Measurements from ENCODE around the gene GGA3.
"Not testable (repeated sequence)": the region's sequence is repeated elsewhere in the genome, so short reads cannot be mapped to it uniquely, and the experiment has no call there.

GGA3 gene, protein sequence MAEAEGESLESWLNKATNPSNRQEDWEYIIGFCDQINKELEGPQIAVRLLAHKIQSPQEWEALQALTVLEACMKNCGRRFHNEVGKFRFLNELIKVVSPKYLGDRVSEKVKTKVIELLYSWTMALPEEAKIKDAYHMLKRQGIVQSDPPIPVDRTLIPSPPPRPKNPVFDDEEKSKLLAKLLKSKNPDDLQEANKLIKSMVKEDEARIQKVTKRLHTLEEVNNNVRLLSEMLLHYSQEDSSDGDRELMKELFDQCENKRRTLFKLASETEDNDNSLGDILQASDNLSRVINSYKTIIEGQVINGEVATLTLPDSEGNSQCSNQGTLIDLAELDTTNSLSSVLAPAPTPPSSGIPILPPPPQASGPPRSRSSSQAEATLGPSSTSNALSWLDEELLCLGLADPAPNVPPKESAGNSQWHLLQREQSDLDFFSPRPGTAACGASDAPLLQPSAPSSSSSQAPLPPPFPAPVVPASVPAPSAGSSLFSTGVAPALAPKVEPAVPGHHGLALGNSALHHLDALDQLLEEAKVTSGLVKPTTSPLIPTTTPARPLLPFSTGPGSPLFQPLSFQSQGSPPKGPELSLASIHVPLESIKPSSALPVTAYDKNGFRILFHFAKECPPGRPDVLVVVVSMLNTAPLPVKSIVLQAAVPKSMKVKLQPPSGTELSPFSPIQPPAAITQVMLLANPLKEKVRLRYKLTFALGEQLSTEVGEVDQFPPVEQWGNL

DNA sequence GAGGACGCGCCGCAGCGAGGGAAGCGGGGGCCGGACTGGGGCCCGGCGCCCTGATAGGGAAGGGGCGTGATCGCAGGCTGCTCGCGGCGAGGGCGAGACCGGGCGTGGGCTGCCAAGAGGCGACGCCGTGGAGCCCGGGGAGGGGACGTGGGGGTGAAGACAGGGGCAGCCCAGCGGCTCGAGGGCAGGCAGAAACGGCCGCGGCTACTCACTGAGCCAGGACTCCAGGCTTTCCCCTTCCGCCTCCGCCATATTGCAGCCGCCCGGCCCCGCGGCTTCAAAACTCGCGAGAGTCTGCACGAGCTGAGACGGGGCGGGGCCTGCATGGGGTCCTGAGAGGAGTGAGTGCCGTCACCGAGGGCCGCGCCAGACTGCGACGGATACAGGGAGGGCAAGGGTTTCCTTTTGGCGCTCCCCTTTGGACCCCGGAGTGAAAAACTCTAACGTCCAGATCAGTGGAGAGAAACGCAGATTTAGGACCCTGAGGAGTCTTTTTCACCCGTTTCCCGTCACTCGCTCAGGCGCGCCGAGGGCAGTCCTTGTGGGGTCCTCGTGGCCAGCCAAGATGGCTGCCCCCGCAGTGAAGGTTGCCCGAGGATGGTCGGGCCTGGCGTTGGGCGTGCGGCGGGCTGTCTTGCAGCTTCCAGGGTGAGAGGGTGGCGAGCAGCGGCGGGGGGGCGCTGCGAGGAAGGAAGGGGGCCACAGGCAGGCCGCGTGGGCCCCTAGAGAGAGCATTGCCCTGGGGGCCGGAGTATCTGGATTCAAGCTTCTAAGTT is at the start of gene GGA3, which contains the start of gene MRPS7:
TSS of gene GGA3 (minus strand) at position 271 of the 776 bp plus-strand sequence. CDS start at position 252, 19 bp downstream.
TSS of gene MRPS7 (plus strand) at position 544 of the 776 bp plus-strand sequence. CDS start at position 566, 22 bp downstream.
- peak; percentile 97 for DNase-seq

DNA sequence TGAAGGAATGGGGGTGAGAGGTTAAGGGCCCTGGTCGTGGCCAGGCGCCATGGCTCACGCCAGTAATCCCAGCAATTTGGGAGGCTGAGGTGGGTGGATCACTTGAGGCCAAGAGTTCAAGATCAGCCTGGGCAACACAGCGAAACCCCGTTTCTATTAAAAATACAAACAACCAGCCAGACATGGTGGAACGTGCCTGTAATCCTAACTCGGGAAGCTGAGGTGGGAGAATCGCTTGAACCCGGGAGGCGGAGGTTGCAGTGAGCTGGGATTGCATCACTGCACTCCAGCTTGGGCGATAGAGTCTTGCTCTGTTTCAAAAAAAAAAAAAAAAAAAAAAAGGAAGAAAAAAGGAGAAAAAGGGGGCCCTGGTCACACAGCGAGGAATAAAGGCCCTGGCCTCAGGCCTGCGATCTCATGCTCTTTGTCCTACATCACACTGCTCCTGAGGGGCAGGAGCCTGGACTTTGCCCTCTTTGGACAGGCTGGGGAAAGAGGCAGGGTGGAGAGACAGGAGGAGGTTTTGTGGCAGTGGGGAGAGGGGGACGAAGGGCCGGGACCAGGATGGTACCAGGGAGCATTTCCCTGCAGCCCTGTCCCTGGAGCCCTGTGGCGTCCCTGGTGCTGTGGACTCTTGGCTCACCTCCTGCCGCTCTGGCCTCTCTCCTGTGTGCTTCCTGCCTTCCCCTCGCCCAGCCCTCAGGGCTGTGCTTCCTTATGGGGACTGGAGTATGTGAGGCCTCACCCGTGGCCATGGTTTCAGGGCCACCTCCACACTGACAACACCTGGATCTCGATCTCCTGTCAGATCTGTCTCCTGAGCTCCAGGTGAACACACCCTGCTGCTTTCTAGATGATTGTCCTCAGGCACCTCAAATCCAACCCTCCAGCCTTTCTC is 47.6 kb upstream of the GGA3 start:
- no peak for DNase-seq

DNA sequence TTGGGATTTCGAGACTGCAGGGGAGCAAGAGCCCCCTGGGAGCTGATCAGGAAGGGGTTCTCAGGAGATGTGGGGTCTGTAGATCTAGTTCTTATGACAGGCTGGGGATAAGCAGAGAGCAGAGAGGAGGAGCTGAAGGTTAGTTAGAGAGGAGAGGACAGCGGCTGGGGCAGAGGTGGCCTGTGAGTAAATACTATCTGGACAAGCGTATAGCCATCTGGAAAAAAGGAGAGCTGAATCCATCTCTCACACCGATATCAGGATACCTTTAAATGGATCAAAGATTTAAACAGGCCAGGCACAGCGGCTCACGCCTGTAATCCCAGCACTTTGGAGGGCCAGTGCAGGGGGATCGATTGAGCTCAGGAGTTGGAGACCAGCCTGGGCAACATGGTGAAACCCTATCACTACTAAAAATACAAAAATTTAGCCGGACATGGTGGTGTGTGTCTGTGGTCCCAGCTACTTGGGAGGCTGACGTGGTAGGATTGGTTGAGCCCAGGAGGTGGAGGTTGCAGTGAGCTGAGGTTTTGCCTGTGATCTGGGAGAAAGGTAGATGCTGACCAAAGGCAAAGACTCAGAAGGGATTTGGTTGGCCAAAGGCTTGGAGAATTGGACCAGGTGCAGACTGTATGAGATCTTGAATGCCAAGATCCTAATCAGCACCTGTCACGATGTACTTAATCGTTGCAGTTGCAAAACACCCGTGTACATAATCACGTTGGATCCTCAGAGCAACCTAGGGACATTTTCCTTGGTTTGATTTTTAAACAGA is 46.7 kb upstream of the GGA3 start:
- DNase-seq, result no peak

DNA sequence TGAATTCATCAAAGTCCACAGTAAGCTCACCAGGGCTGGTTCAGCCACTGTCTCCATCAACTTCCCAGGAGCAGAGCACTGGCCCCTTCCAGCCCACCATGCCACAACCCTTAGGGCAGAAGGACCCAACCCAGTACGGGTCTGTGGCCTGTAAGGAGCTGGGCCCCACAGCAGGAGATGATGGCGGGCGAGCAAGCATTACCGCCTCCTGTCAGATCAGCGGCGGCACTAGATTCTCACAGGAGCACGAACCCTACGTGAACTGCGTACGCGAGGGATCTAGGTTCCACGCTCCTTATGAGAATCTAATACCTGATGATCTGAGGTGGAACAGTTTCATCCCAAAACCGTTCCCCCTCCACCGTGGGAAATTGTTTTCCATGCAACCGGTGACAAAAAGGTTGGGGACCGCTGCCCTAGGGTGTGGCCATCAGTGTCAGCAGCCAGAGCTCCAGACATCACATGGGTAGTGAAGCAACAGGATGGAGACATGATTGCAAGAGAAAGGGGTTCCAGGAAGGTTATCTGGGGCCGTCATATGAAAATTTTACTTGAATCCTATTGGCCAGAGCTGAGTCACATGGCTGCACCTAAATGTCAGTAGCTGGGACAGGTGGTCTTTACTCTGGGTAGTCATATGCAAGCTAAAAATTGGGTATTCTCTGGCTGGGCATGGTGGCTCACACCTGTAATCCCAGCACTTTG is 40.2 kb upstream of the GGA3 start:
- no peak for DNase-seq

DNA sequence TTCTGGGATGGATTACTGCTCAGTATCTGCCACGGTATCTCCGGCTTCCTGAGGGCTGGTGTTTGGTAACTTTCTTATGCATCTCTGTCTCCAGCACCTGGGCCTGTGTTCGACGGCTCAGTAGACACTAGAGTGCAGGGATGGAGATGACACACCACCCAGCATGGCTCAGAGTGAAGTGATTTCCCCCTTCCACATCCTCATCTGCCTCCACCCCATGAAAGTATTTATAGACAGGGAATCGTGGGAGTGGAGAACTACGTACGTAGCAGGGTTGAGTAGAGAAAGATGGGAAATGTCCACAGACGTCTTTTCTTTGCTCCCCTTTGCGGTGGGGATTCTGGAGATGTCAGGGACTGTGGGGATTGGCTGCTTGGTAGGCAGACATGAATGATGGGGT is 39.6 kb upstream of the GGA3 start:
- DNase-seq, result no peak

DNA sequence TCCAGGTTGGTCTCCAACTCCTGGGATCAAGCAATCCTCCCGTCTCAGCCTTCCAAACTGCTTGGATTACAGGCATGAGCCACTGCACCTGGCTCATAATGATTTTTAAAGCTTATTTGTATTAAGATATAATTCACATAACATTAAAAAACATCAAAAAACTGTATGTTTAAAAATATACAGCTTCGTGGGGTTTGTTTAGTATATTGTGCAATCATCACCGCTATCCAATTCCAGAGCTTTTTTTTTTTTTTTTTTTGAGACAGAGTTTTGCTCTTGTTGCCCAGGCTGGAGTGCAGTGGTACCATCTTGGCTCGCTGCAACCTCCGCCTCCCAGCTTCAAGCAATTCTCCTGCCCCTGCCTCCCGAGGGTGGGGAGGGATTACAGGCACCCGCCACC is 38.9 kb upstream of the GGA3 start:
- no peak for DNase-seq

DNA sequence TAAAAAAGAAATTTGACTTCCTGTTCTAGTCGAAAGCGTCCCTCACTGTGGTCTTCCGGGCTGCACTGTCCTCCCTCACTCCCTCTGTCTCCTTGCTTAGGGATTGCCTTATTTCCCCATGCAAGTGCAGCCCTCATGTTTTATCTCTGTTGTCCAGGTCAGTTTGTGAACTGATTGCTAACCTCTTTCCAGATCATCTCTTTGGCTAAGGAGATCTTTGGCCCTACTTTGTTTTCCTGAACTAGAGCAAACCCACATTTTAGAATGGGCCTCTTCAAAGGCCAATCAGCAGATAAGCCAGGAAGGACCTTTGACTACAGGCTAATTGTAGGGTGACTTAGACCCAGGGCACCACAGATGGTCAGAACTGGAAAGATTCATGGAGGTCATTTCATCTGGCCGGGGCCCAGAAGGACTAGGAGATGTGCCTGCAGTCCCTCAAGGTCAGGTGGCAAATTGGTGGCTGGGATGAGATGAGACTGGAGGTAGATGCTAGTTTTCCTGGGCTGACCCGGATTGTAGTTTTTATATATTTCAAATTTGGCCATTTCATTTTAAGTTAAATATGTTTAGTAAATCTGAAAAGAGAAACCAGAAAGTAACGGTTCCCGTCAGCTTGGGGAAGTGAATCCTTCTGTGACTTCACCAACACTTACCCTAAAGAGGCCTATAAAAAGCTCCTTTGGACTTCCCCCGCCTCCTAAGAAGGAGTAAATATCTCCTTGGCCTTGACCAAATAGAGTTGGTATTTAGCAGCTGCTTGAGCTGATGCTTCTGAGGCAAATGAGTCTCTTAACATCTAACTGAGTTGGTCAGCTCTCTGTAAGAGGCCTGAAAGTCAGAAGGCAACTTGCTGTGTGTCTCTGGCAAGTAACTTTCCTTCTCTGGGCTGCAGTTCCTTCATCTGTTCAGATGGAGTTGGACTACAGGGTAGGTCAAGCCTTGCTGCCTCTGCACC is 34.1 kb upstream of the GGA3 start:
- peak; percentile 37 for DNase-seq

DNA sequence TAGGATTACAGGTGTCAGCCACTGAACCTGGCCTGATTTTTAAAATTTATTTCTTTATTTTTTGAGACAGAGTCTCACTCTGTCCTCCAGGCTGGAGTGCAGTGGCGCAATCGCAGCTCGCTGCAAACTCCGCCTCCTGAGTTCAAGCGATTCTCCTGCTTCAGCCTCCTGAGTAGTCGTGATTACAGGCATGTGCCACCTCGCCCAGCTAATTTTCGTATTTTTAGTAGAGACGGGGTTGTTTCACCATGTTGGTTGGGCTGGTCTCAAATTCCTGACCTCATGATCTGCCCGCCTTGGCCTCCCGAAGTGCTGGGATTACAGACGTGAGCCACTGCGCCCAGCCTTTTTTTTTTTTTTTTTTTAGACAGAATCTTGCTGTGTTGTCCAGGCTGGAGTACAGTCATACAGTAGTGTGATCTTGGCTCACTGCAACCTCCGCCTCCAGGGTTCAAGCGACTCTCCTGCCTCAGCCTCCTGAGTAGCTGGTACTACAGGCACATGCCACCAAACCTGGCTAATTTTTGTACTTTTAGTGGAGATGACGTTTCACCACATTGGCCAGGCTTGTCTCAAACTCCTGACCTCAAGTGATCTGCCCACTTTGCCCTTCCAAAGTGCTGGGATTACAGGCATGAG is 31.5 kb upstream of the GGA3 start:
- not testable (repeated sequence) for DNase-seq

DNA sequence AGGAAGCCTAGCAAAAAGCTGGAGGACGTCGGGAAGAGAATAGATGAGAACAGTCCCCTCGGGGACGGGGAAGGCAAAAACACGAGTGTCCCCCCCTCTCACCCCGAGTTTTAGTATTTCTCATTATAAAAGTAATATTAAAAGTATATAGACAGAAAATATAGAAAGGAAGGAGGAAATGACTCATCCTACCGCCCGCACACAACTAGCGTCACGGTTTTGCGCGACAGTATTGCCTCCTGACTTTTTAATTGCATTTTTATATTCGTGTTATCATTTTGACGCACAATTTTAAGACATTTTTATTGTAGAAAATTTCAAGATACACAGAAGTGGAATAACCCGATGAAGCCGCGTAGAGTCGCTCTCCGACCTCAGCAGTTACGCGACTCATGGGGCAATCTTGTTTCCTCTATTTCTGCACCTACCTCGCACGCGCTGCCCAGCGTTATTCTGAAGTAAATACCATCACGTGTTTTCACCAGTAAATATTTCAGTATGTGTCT is 28.5 kb upstream of the GGA3 start:
- DNase-seq, result peak; percentile 80

DNA sequence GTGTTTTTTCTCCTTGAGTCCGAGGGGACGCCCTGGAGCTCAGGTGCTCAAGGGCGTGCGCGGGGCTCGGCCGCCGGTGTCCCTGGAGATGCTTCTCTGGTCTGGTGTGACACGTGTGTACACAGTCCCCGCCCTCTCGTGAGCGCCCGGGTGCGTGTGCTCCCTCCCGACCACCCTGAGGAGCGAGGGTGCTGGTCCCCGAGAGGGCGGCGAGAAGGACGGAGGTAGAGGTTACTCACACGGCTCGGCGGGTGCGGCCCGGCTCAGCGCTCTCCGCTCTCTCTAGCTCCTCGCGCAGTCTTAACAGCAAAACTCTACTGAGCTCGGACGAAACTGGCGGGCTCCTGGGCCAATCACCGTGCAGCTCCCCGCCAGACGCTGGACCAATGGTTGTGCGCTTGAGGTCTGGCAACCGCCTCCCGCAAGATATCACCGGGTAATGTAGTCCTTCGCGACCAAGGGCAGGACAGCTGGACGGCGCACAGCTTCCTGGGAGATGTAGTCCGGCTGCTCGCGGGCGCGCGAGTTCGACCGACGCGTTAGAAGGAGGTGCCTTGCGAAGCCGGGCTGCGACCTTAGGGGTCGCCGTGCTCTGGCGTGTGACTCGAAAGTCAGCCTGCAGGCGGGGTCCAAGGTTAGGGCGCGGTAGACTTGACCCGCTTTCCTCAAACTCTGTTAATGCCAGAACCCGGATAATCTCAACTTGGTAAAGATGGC is 27.9 kb upstream of the GGA3 start, which contains the start of gene SLC25A19:
TSS of gene SLC25A19 (minus strand) at position 319 of the 717 bp plus-strand sequence. CDS start 2,669 bp downstream, outside the sequence.
- peak; percentile 98 for DNase-seq

DNA sequence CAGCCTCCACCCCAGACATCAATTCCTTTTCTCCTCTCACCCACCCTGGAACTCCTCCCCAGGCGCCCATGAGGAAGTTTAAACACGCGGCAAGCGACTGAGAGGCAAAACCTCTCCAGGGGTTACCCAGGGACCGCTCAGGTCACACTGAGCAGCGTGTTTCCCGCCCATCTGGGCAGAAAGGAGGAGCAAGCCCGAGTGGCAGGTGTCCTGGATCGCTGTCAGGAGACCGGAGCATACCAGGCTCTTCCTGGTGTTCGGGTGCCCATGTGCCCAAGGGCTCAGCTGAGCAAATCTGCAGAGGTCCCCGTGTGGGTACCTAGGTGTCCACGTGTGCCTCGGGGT is 27.3 kb upstream of the GGA3 start:
- peak; percentile 87 for DNase-seq

DNA sequence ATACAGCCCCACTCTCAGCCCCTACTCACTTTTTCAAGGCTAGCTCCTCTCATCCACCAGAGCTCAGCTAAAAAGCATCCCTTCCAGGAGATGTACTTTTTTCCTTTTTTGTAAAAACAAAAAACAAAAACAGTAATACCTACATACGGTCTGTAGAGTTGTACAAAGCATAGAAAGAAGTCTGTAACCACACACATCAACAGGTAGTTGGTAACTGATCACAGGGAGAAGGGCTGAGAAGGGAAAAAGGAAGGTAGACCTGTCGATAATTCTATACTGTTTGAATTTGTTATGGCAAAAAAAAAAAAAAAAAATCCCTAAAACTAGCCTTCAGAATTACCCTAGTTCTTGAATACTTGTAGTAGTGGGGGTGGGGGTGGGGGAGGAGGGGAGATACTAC is 27.0 kb upstream of the GGA3 start:
- no peak for DNase-seq

DNA sequence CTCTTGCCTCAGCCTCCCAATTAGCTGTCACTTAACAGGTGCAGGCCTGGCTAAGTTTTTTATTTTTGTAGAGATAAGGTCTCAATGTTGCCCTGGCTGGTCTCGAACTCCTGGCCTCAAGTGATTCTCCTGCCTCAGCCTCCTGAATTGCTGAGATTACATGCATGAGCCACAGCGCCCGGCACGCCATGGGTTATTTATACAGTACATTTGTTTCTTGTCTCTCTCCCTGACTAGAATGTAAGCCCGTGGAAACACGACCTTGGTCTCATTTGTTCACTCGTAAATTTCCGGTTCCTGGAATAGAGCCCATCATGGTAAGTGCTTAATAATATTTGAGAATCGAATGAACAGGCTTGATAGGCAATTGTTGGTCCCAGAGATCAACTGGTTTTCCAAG is 25.8 kb upstream of the GGA3 start:
- no peak for DNase-seq

DNA sequence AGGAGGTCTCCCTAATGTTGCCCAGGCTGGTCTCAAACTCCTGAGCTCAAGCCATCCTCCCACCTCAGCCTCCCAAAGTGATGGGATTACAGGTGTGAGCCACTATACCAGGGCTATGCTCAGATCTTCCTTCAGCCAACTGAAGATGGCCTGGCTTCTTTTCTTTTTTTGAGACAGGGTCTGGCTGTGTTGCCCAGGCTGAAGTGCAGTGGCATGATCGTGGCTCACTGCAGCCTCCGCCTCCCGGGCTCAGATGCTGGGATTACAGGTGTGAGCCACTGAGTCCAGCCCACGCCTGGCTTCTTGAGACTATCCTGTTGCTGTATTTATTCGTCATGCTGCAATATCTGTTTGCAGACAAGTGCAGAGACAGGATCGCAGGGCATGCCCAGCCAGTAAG is 23.7 kb upstream of the GGA3 start:
- no peak for DNase-seq

DNA sequence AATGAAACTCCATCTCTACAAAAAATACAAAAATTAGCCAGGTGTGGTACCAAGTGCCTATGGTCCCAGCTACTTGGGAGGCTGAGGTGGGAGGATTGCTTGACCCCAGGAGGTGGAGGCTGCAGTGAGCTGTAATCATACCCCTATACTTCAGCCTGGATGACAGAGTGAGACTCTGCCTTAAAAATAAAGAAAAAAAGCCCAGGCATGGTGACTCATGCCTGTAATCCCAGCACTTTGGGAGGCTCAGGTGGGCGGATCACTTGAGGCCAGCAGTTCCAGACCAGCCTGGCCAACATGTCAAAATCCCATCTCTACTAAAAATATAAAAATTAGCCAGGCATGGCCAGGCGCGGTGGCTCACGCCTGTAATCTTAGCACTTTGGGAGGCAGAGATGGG is 18.8 kb upstream of the GGA3 start:
- not testable (repeated sequence) for DNase-seq

DNA sequence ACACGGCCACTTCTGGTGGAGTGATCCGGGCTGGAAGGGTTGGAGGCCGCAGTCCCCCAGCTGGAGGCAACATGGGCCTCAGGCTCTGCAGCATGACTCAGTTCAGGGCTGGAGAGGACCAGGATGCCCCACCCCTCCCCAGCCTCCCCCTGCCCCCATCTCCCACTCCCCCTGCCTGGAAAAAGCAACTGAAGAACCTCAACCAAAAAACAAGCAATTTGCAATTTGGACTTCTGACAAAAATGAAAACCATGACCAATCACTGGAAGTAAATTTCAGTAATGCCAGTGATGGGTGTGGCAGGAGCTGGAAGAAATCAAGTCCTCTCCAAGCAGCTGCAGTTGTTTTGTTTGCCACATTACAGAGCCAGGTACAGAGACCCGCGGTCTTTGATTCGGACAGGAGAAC is 16.3 kb upstream of the GGA3 start:
- no peak for DNase-seq

DNA sequence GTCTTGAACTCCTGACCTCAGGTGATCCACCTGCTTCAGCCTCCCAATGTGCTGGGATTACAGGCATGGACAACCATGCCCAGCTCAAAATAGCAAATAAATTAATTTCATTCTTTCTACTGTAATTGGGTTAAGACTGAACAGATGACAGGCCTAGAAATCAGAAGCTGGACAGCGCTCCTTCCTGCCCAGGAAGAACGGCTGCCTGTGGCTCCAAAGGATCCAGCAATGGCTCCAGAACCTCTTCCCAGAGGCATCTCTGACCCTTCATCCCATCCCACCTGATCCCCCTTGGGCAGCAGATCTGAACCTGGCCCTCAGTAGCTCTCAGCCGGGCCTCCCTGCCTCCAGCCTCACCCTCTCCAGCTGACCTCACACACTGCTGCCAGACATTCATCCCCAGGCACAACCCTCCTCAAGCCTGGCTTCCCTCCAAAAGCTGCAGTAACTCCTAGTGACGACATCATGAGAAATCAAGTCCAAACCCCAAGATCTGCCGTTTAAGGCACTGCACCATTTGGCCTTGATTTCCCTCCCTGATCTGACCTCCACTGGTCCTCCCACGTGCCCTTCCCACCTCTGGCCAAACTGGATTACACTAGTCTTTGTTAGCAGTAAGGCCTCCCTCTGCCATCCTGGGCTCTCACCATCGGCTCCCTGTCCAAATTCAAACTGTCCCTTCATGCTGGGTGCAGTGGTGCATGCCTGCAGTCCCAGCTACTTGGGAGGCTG is 12.7 kb upstream of the GGA3 start:
- DNase-seq, result no peak

DNA sequence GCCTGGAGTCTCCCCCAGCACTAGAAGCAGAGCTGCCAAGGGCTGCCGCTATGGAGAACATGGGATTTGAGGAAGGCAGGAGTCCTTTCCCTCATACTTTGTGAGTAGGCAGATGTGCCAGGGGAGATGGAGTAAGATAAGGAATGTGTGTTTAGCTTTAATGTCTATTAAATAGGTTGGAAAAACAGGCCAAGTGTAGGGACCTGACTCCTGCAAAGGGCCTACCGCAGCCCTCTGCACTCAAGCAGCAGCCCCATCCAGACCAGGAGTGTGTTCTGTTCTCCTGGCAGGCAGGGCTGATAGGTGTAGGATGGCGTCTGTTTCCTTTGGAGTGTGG is 11.4 kb upstream of the GGA3 start:
- DNase-seq, result no peak
